Measurements from ENCODE around the gene MICAL3.
"Not testable (repeated sequence)": the region's sequence is repeated elsewhere in the genome, so short reads cannot be mapped to it uniquely, and the experiment has no call there.

MICAL3 gene

DNA sequence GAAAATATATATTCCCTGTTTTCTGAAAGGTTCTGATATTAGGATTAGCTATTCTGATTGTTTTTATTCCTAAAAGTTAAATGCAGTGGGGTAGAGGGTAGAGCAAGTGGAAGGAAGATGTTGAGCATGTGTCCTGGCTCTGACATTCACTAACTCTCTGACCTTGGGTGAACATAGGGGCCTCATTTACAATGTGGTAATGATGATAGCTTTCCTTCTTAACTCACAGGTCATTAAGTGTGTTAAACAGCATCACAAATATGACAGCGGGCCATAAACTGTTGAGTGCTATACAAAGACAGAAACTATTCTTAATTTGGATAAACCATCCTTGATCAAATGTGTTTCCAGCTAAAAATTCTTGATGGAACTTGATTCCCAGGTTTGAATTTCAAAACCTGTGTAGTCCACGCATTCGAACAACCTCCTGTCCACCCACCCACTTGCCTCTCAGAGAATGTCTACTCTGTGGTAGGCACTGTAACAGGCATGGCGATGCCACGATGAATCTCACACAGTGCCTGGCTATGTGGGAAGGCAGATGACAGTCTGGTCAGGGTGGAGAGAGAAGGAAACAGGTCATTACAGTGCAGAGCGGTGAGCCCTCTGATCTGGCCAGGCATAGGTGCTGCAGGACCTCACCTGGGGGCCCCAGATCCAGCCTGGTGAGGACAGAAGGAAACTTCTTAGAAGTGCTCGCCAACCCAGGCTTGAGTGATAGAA is 34.2 kb upstream of the MICAL3 start:
- TF ChIP-seq, protein P1, sequence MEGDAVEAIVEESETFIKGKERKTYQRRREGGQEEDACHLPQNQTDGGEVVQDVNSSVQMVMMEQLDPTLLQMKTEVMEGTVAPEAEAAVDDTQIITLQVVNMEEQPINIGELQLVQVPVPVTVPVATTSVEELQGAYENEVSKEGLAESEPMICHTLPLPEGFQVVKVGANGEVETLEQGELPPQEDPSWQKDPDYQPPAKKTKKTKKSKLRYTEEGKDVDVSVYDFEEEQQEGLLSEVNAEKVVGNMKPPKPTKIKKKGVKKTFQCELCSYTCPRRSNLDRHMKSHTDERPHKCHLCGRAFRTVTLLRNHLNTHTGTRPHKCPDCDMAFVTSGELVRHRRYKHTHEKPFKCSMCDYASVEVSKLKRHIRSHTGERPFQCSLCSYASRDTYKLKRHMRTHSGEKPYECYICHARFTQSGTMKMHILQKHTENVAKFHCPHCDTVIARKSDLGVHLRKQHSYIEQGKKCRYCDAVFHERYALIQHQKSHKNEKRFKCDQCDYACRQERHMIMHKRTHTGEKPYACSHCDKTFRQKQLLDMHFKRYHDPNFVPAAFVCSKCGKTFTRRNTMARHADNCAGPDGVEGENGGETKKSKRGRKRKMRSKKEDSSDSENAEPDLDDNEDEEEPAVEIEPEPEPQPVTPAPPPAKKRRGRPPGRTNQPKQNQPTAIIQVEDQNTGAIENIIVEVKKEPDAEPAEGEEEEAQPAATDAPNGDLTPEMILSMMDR (conservative IDR thresholded peaks at IDR 0.05; ENCODE audit: low read depth, low read length), result no peak
- no peak overlapping the region for H3K4me3 ChIP-seq (ENCODE audit: low read length)
- no peak for DNase-seq (ENCODE audit: low read depth)

GRCh38 chr22:18057568-18058209 is 33.3 kb upstream of the MICAL3 start:
- DNase-seq (ENCODE audit: low read depth), result peak; percentile 99
- no peak overlapping the region for H3K4me3 ChIP-seq (ENCODE audit: low read length)
- TF ChIP-seq, protein P1 (conservative IDR thresholded peaks at IDR 0.05; ENCODE audit: low read depth, low read length), result no peak

DNA sequence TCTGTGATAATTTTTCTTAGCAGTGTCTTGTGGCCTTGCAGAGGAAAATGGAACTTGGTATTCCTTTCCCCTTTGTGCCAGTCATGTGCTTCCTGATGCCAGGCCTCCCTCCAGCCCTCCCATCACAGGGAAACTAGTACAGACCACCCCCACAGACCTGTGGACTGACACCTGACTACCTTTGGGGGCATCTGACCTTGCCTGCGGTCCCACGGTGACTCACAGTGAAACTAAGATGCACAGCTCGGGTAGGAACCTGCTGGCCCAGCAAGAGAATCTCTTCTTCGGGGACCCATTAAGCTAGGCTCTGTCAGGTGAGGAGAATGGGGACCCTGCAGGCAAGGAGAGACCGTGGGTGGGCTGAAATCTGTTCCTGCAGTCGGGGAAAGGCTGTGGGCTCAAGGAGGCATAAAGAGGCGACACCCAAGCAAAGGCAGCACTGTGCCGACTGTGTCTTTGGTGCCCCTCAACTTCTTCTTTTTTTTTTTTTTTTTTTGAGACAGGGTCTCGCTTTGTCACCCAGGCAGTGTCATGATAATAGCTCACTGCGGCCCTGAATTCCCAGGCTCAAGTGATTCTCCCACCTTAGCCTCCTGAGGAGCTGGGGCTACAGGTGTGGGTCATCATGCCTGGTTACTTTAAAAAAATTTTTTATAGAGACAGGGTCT is 32.6 kb upstream of the MICAL3 start:
- TF ChIP-seq, protein P1 (conservative IDR thresholded peaks at IDR 0.05; ENCODE audit: low read depth, low read length), result no peak
- H3K4me3 ChIP-seq (ENCODE audit: low read length), result no peak overlapping the region
- no peak for DNase-seq (ENCODE audit: low read depth)

- TF ChIP-seq, protein P1 (conservative IDR thresholded peaks at IDR 0.05; ENCODE audit: low read depth, low read length), result no peak
- no peak for DNase-seq (ENCODE audit: low read depth)
- no peak overlapping the region for H3K4me3 ChIP-seq (ENCODE audit: low read length)
Measured at GRCh38 chr22:18056161-18056666, 31.9 kb upstream of the MICAL3 start.

DNA sequence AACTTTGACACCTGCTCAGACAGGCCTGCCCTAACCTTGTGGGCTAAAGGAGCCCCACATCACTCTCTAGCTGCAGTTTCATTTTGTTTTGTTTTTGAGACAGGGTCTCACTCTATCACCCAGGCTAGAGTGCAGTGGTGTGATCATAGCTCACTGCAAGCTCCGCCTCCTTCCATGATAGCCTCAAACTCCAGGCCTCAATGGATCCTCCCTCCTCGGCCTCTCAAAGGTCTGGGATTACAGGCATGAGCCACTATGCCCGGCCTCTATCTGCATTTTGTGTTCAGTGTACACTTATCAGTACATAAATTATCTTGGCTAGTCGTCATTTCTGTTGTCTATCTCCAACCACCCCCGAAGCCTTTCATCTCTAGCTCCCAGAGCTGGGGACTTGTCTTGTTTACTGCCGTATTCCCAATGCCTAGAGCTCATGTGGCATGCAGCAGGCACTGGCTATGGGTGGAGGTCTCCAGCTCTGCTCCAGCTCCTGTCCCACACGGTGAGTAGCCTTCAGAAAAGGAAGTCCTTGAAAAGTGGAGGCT is 31.3 kb upstream of the MICAL3 start:
- TF ChIP-seq, protein P1 (conservative IDR thresholded peaks at IDR 0.05; ENCODE audit: low read depth, low read length), result no peak
- no peak overlapping the region for H3K4me3 ChIP-seq (ENCODE audit: low read length)
- no peak for DNase-seq (ENCODE audit: low read depth)

DNA sequence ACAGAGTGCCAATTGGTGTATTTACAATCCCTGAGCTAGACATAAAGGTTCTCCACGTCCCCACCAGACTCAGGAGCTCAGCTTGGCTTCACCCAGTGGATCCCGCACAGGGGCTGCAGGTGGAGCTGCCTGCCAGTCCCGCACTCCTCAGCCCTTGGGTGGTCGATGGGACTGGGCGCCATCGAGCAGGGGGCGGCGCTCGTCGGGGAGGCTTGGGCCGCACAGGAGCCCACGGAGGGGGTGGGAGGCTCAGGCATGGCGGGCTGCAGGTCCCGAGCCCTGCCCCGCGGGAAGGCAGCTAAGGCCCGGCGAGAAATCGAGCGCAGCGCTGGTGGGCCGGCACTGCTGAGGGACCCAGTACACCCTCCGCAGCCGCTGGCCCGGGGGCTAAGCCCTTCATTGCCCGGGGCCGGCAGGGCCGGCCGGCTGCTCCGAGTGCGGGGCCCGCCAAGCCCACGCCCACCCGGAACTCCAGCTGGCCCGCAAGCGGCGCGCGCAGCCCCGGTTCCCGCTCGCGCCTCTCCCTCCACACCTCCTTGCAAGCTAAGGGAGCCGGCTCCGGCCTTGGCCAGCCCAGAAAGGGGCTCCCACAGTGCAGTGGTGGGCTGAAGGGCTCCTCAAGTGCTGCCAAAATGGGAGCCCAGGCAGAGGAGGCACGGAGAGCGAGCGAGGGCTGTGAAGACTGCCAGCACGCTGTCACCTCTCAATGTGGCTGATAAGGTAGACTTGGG is 29.0 kb upstream of the MICAL3 start:
- DNase-seq (ENCODE audit: low read depth); H3K4me3 ChIP-seq (ENCODE audit: low read length): not testable (repeated sequence)

DNA sequence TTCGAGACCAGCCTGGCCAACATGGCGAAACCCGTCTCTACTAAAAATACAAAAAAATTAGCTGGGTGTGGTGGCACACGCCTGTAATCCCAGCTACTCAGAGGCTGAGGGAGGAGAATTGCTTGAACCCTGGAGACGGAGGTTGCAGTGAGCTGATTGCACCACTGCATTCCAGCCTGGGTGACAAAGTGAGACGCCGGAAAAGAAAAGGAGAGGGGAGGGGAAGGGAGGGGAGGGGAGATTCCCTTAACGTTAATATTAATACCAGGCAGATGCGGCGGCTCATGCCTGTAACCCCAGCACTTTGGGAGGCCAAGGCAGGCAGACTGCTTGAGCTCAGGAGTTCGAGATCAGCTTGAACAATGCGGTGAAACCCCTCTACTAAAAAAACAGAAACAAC is 26.8 kb upstream of the MICAL3 start:
- H3K4me3 ChIP-seq (ENCODE audit: low read length); DNase-seq (ENCODE audit: low read depth): not testable (repeated sequence)

Measured in retinal pigment epithelial cell (primary cell).